ENCODE measurements around the gene S100B. TPM values are rescaled to one million over a fixed set of nuclear protein-coding genes. Genes with fewer than 3 reads are reported as not detected.
A peak's percentile ranks its signal among the peaks of the same experiment; 100 is the strongest.

The S100B gene
- total and polyA plus RNA-seq, 4 donors: 0.79 to 1.4 (median 1.1) TPM

- no peak for TF ChIP-seq HNF4A (conservative IDR thresholded peaks at IDR 0.05)
- no peak for TF ChIP-seq ATF3 (IDR thresholded peaks at IDR 0.05)
- TF ChIP-seq RAD21 (IDR thresholded peaks at IDR 0.05): no peak
- TF ChIP-seq RXRA (IDR thresholded peaks at IDR 0.05): no peak
- TF ChIP-seq CTCF (IDR thresholded peaks at IDR 0.05; ENCODE audit: low read depth, low read length, missing input control): no peak
- no peak for TF ChIP-seq MAX (IDR thresholded peaks at IDR 0.05)
- no peak for TF ChIP-seq EGR1 (IDR thresholded peaks at IDR 0.05; ENCODE audit: low read depth in 2 of 2)
- TF ChIP-seq ZBTB33 (IDR thresholded peaks at IDR 0.05): no peak
- TF ChIP-seq FOXA2 (IDR thresholded peaks at IDR 0.05): no peak
- no peak for TF ChIP-seq HNF4G (IDR thresholded peaks at IDR 0.05)
- no peak for TF ChIP-seq YY1 (IDR thresholded peaks at IDR 0.05)
- no peak for TF ChIP-seq REST (IDR thresholded peaks at IDR 0.05)
- TF ChIP-seq FOXA1 (IDR thresholded peaks at IDR 0.05): no peak
- no peak for TF ChIP-seq SP1 (IDR thresholded peaks at IDR 0.05)
- no peak for TF ChIP-seq NR2F2 (IDR thresholded peaks at IDR 0.05)
- TF ChIP-seq TAF1 (conservative IDR thresholded peaks at IDR 0.05): no peak
- H3K27ac ChIP-seq (ENCODE audit: low read depth in 1 of 2, low read length in 2 of 2): no peak overlapping the region
- H3K9ac ChIP-seq (ENCODE audit: low read depth in 1 of 2, low read length in 2 of 2): no peak overlapping the region
- H3K4me3 ChIP-seq (ENCODE audit: low read depth in 1 of 3, low read length in 3 of 3): no peak overlapping the region
- H3K36me3 ChIP-seq (ENCODE audit: control insufficient read depth in 4 of 4, insufficient read depth in 3 of 4, low read depth in 1 of 4, low read length in 3 of 4): no peaks in the 10 kb centered on the region
- H3K27me3 ChIP-seq (ENCODE audit: control insufficient read depth in 4 of 4, insufficient read depth in 4 of 4, low read length in 3 of 4): no peaks in the 10 kb centered on the region
- no peaks in the 10 kb centered on the region for H3K4me1 ChIP-seq (ENCODE audit: control insufficient read depth in 4 of 4, insufficient read depth in 4 of 4, low read length in 3 of 4)
- peak; percentile 24 for DNase-seq (ENCODE audit: low spot score)
- 79% methylated on average over 6 of the region's 6 CpGs for WGBS
- H3K9me3 ChIP-seq (ENCODE audit: control insufficient read depth in 4 of 4, low read length in 3 of 4): peaks cover 0 to 4% (median 0%) of the 10 kb centered on the region in 4 donors
Observed at GRCh38 chr21:46628868-46629267, 24.0 kb upstream of the S100B start.

GRCh38 chr21:46627726-46628125, 22.8 kb upstream of the S100B start:
- Histone ChIP-seq H3K27me3 (ENCODE audit: control insufficient read depth in 4 of 4, insufficient read depth in 4 of 4, low read length in 3 of 4) (no peaks in the 10 kb centered on the region), H3K9ac (ENCODE audit: low read depth in 1 of 2, low read length in 2 of 2) (no peak overlapping the region), H3K4me3 (ENCODE audit: low read depth in 1 of 3, low read length in 3 of 3) (no peak overlapping the region), H3K9me3 (ENCODE audit: control insufficient read depth in 4 of 4, low read length in 3 of 4) (peaks cover 0 to 4% (median 0%) of the 10 kb centered on the region in 4 donors), H3K36me3 (ENCODE audit: control insufficient read depth in 4 of 4, insufficient read depth in 3 of 4, low read depth in 1 of 4, low read length in 3 of 4) (no peaks in the 10 kb centered on the region), H3K4me1 (ENCODE audit: control insufficient read depth in 4 of 4, insufficient read depth in 4 of 4, low read length in 3 of 4) (no peaks in the 10 kb centered on the region), H3K27ac (ENCODE audit: low read depth in 1 of 2, low read length in 2 of 2) (no peak overlapping the region)
- whole genome bisulfite sequencing: 91% methylated on average over 4 of the region's 4 CpGs
- TF ChIP-seq JUND (IDR thresholded peaks at IDR 0.05) (no peak), YY1 (IDR thresholded peaks at IDR 0.05) (no peak), HNF4A (conservative IDR thresholded peaks at IDR 0.05) (no peak), ZBTB33 (IDR thresholded peaks at IDR 0.05) (no peak)
- DNase-seq (ENCODE audit: low spot score): no peak
